ENCODE data around the gene FRMPD2.
"Not testable (repeated sequence)": the region's sequence is repeated elsewhere in the genome, so short reads cannot be mapped to it uniquely, and the experiment has no call there.

FRMPD2 gene

GRCh38 chr10:48235501-48235900, 39.0 kb downstream of the FRMPD2 start:
- DNase-seq = no peak

- DNase-seq = no peak
These were observed 39.7 kb downstream of the FRMPD2 start for GRCh38 chr10:48234787-48235186.

- no peak for DNase-seq
These were observed 40.2 kb downstream of the FRMPD2 start for GRCh38 chr10:48234295-48234694.

GRCh38 chr10:48233559-48234005, 40.9 kb downstream of the FRMPD2 start:
- DNase-seq = peak in 1 of 58 donors; percentile 34

GRCh38 chr10:48232717-48233447, 41.6 kb downstream of the FRMPD2 start:
- no peak for DNase-seq

- no peak for DNase-seq
These were observed 42.7 kb downstream of the FRMPD2 start for GRCh38 chr10:48231699-48232315.

GRCh38 chr10:48231178-48231577, 43.3 kb downstream of the FRMPD2 start:
- no peak for DNase-seq

- no peak for DNase-seq
These were observed 47.3 kb downstream of the FRMPD2 start for GRCh38 chr10:48227213-48227612.

GRCh38 chr10:48224979-48225560, 49.4 kb downstream of the FRMPD2 start:
- no peak for DNase-seq

- no peak for DNase-seq
These were observed 50.2 kb downstream of the FRMPD2 start for GRCh38 chr10:48224296-48224695.

GRCh38 chr10:48221814-48222213, 52.7 kb downstream of the FRMPD2 start:
- DNase-seq = no peak

- not testable (repeated sequence) for DNase-seq
These were observed 53.5 kb downstream of the FRMPD2 start for GRCh38 chr10:48221031-48221430.

- DNase-seq = no peak
These were observed 55.3 kb downstream of the FRMPD2 start for GRCh38 chr10:48219194-48219593.

- DNase-seq = no peak
These were observed 57.8 kb downstream of the FRMPD2 start for GRCh38 chr10:48216744-48217143.

- no peak for DNase-seq
These were observed 58.3 kb downstream of the FRMPD2 start for GRCh38 chr10:48216204-48216505.

- DNase-seq = peak in 1 of 58 donors; percentile 26
These were observed 58.9 kb downstream of the FRMPD2 start for GRCh38 chr10:48215486-48216203.

- DNase-seq = peak in 1 of 58 donors; percentile 9
These were observed 59.6 kb downstream of the FRMPD2 start for GRCh38 chr10:48214716-48215485.

GRCh38 chr10:48213047-48213446, 61.4 kb downstream of the FRMPD2 start:
- no peak for DNase-seq

GRCh38 chr10:48211777-48212176, 62.7 kb downstream of the FRMPD2 start:
- DNase-seq = no peak

GRCh38 chr10:48210966-48211365, 63.5 kb downstream of the FRMPD2 start:
- DNase-seq = no peak

GRCh38 chr10:48210391-48210790, 64.1 kb downstream of the FRMPD2 start:
- DNase-seq = no peak
